ENCODE data around the gene RASGRF2. TPM values are rescaled to one million over a fixed set of nuclear protein-coding genes. Genes with fewer than 3 reads are reported as not detected.

RASGRF2 gene
- total RNA-seq, 1 experiment from 2014 or later: 0.18 TPM

- intact Hi-C loops (cut with micrococcal nuclease): no loop called here
- Histone ChIP-seq H3K4me2 (ENCODE audit: low read length) (no peak overlapping the region), H3K9me2 (replicated peaks; ENCODE audit: low read length) (no peaks in the 10 kb centered on the region), H3K9me3 (ENCODE audit: low read length) (no peaks in the 10 kb centered on the region), H4K20me1 (ENCODE audit: low read length) (no peaks in the 10 kb centered on the region), H3K27ac (ENCODE audit: low read length) (no peak overlapping the region), H3K27me3 (ENCODE audit: low read length) (no peaks in the 10 kb centered on the region), H3K36me3 (ENCODE audit: low read depth, low read length) (no peaks in the 10 kb centered on the region), H3K4me1 (ENCODE audit: insufficient read depth, low read length) (peaks cover 12% of the 10 kb centered on the region), H3K4me3 (ENCODE audit: low read length) (no peak overlapping the region), H3K79me2 (ENCODE audit: low read length) (no peaks in the 10 kb centered on the region), H3K9ac (ENCODE audit: low read length) (no peak overlapping the region), H3F3A (ENCODE audit: low read length, unreplicated experiment) (no peaks in the 10 kb centered on the region), H2AFZ (ENCODE audit: low read length) (no peak overlapping the region)
- ChIA-PET CTCF (no interaction called here), POLR2A (ENCODE audit: unreplicated experiment) (no interaction called here)
- ATAC-seq (no peak), DNase-seq (no peak)
- TF ChIP-seq EZH2 (IDR thresholded peaks at IDR 0.05; ENCODE audit: low read length, unreplicated experiment): no peak
- TF ChIP-seq EZH2phosphoT487 (IDR thresholded peaks at IDR 0.05; ENCODE audit: borderline replicate concordance, low read length): no peak
- no peak for TF ChIP-seq CTCF (conservative IDR thresholded peaks at IDR 0.05; ENCODE audit: low read depth, low read length)
- no TSS peak for BruUV-seq (replicated peaks)
Observed at GRCh38 chr5:80978772-80979317, 18.7 kb downstream of the RASGRF2 start.

GRCh38 chr5:80982093-80982492 lies 21.9 kb downstream of the RASGRF2 start:
- intact Hi-C loops (cut with micrococcal nuclease): loop anchor here (2.0 kb wide), 1 partner anchor 15 kb away; no protein-coding TSS in a partner anchor
- Histone ChIP-seq H3K27ac (ENCODE audit: low read length) (no peak overlapping the region), H3F3A (ENCODE audit: low read length, unreplicated experiment) (no peaks in the 10 kb centered on the region), H3K9ac (ENCODE audit: low read length) (no peak overlapping the region), H3K4me1 (ENCODE audit: insufficient read depth, low read length) (0 out of 2 replicates have a peak, but pooled peaks cover under 1% of the 10 kb centered on the region), H3K9me2 (replicated peaks; ENCODE audit: low read length) (no peaks in the 10 kb centered on the region), H3K79me2 (ENCODE audit: low read length) (no peaks in the 10 kb centered on the region), H3K4me3 (ENCODE audit: low read length) (no peak overlapping the region), H3K27me3 (ENCODE audit: low read length) (no peaks in the 10 kb centered on the region), H3K4me2 (ENCODE audit: low read length) (no peak overlapping the region), H2AFZ (ENCODE audit: low read length) (no peak overlapping the region), H4K20me1 (ENCODE audit: low read length) (no peaks in the 10 kb centered on the region), H3K9me3 (ENCODE audit: low read length) (no peaks in the 10 kb centered on the region), H3K36me3 (ENCODE audit: low read depth, low read length) (no peaks in the 10 kb centered on the region)
- no TSS peak for BruUV-seq (replicated peaks)
- ChIA-PET POLR2A (ENCODE audit: unreplicated experiment) (no interaction called here), CTCF (no interaction called here)
- no peak for TF ChIP-seq EZH2phosphoT487 (IDR thresholded peaks at IDR 0.05; ENCODE audit: borderline replicate concordance, low read length)
- ATAC-seq (no peak), DNase-seq (no peak)

GRCh38 chr5:80985600-80986228 lies 25.6 kb downstream of the RASGRF2 start:
- Histone ChIP-seq H3K4me2 (ENCODE audit: low read length) (no peak overlapping the region), H3K4me1 (ENCODE audit: insufficient read depth, low read length) (peaks cover 15% of the 10 kb centered on the region), H3F3A (ENCODE audit: low read length, unreplicated experiment) (no peaks in the 10 kb centered on the region), H3K27me3 (ENCODE audit: low read length) (no peaks in the 10 kb centered on the region), H3K36me3 (ENCODE audit: low read depth, low read length) (no peaks in the 10 kb centered on the region), H3K9me3 (ENCODE audit: low read length) (no peaks in the 10 kb centered on the region), H2AFZ (ENCODE audit: low read length) (no peak overlapping the region), H3K79me2 (ENCODE audit: low read length) (no peaks in the 10 kb centered on the region), H3K27ac (ENCODE audit: low read length) (no peak overlapping the region), H4K20me1 (ENCODE audit: low read length) (no peaks in the 10 kb centered on the region), H3K9ac (ENCODE audit: low read length) (no peak overlapping the region), H3K9me2 (replicated peaks; ENCODE audit: low read length) (no peaks in the 10 kb centered on the region), H3K4me3 (ENCODE audit: low read length) (no peak overlapping the region)
- CTCF ChIA-PET: no interaction called here
- ATAC-seq: no peak; the same call in 1 of the 2 replicates
- intact Hi-C loops (cut with micrococcal nuclease): no loop called here
- TF ChIP-seq CTCF (conservative IDR thresholded peaks at IDR 0.05; ENCODE audit: low read depth, low read length) (no peak), EZH2phosphoT487 (IDR thresholded peaks at IDR 0.05; ENCODE audit: borderline replicate concordance, low read length) (no peak), EZH2 (IDR thresholded peaks at IDR 0.05; ENCODE audit: low read length, unreplicated experiment) (no peak)
- no TSS peak for BruUV-seq (replicated peaks)
- POLR2A ChIA-PET (ENCODE audit: unreplicated experiment): no interaction called here
- DNase-seq: no peak

Data from PC-3 (cell line).